ENCODE data around the gene FN3K.

GRCh38 chr17:82704886-82705285, 30.5 kb upstream of the FN3K start:
- TF ChIP-seq GATA3 (IDR thresholded peaks at IDR 0.05; ENCODE audit: low read depth, low read length), result no peak
- no peak for TF ChIP-seq GATA2 (IDR thresholded peaks at IDR 0.05; ENCODE audit: low read depth, low read length)
